ENCODE measurements around the gene PHRF1.

Gene PHRF1

GRCh38 chr11:660681-661444 lies 84.6 kb downstream of the PHRF1 start:
- Mint-ChIP-seq H3K36me3 (peaks cover 2% of the 10 kb centered on the region), H3K27ac (no peak overlapping the region), H3K9me3 (ENCODE audit: low read depth) (no peaks in the 10 kb centered on the region), H3K27me3 (no peaks in the 10 kb centered on the region), H3K4me1 (ENCODE audit: low read depth) (no peaks in the 10 kb centered on the region), H3K4me3 (no peak overlapping the region)

Data from activated naive CD8-positive, alpha-beta T cell (primary cell).